Measurements from ENCODE around the gene BCL3. TPM values are rescaled to one million over a fixed set of nuclear protein-coding genes. Genes with fewer than 3 reads are reported as not detected.
"Not testable (repeated sequence)": the region's sequence is repeated elsewhere in the genome, so short reads cannot be mapped to it uniquely, and the experiment has no call there.

The BCL3 gene
- total RNA-seq, 1 donor from 2014 or later, result 2.1 TPM

DNA sequence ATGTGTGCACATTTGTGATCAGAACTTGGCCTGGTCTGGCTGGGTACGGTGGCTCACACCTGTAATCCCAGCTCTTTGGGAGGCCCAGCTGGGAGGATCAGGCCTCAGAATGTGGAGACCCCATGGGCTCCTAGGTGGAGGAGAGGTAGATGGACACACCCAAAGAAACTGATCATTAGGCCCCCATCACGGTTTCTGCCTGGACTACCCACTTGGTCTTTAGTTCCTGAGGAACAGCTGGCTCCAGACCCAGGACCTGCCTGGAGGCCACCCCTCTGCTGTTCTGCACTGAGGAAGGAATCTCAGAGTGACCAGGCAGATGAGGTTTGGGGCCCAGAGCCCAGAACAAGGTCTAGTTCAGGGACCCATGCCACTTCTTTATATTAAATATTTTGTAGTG, 30.6 kb downstream of the BCL3 start:
- DNase-seq (ENCODE audit: low read depth) (no peak), FAIRE-seq (no peak)
- peak overlapping the region; percentile 31 for H3K4me3 ChIP-seq (ENCODE audit: low read depth, low read length)
- no peak for TF ChIP-seq CTCF (IDR thresholded peaks at IDR 0.05; ENCODE audit: insufficient read depth, low read length, severe bottlenecking)
- no peaks in the 10 kb centered on the region for H3K27me3 ChIP-seq (ENCODE audit: control insufficient read depth, insufficient read depth, low read length)
- H3K36me3 ChIP-seq (ENCODE audit: control insufficient read depth, insufficient read depth, low read length), result peaks cover 17% of the 10 kb centered on the region

DNA sequence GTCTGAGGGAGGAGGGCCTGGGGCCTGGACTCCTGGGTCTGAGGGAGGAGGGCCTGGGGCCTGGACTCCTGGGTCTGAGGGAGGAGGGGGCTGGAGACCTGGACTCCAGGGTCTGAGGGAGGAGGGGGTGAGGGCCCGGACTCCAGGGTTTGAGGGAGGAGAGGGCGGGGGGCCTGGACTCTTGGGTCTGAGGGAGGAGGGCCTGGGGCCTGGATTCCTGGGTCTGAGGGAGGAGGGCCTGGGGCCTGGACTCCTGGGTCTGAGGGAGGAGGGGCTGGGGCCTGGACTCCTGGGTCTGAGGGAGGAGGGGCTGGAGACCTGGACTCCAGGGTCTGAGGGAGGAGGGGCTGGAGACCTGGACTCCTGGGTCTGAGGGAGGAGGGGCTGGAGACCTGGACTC, 33.2 kb downstream of the BCL3 start:
- not testable (repeated sequence) for FAIRE-seq; DNase-seq (ENCODE audit: low read depth); H3K4me3 ChIP-seq (ENCODE audit: low read depth, low read length); H3K27me3 ChIP-seq (ENCODE audit: control insufficient read depth, insufficient read depth, low read length)
- H3K36me3 ChIP-seq (ENCODE audit: control insufficient read depth, insufficient read depth, low read length), result peaks cover 22% of the 10 kb centered on the region

GRCh38 chr19:44782729-44783128, 34.2 kb downstream of the BCL3 start:
- FAIRE-seq (no peak), DNase-seq (ENCODE audit: low read depth) (no peak)
- no peak overlapping the region for H3K4me3 ChIP-seq (ENCODE audit: low read depth, low read length)
- no peak for TF ChIP-seq CTCF (IDR thresholded peaks at IDR 0.05; ENCODE audit: insufficient read depth, low read length, severe bottlenecking)
- no peaks in the 10 kb centered on the region for H3K27me3 ChIP-seq (ENCODE audit: control insufficient read depth, insufficient read depth, low read length)
- peaks cover 24% of the 10 kb centered on the region for H3K36me3 ChIP-seq (ENCODE audit: control insufficient read depth, insufficient read depth, low read length)

DNA sequence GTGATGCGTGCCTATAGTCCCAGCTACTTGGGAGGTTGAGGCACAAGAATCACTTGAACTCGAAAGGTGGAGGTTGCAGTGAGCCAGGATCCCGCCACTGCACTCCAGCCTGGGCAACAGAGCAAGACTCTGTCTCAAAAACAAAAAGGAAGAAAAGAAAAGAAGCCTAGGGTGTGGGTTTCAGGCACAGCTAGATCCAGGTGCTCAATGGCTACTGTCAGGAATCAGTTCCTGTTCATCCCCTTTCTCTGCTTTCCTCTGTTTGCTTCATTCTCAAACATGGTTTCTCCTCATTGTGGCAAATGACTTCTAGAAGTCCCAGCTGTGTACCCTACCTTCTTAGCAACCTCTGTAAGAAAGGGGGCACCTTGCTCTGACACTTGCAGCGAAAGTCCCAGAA, 35.0 kb downstream of the BCL3 start:
- Histone ChIP-seq H3K27me3 (ENCODE audit: control insufficient read depth, insufficient read depth, low read length) (no peaks in the 10 kb centered on the region), H3K36me3 (ENCODE audit: control insufficient read depth, insufficient read depth, low read length) (peaks cover 24% of the 10 kb centered on the region), H3K4me3 (ENCODE audit: low read depth, low read length) (no peak overlapping the region)
- TF ChIP-seq CTCF (IDR thresholded peaks at IDR 0.05; ENCODE audit: insufficient read depth, low read length, severe bottlenecking), result no peak
- FAIRE-seq (no peak), DNase-seq (ENCODE audit: low read depth) (no peak)

DNA sequence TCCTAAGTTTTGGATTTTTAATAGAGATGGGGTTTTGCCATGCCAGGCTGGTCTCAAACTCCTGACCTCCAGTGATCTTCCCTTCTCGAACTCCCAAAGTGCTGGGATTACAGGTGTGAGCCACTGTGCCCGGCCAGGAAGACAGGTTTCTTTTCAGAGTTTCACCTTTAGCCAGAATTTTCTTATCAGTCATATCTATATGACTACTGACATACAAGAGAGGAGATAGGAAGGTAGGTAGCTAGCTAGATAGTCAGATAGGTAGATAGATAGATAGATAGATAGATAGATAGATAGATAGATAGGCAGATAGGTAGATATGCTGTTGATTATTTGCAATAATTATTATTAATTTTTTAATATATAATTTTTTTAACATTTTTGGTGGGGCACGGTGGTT, 36.8 kb downstream of the BCL3 start:
- TF ChIP-seq CTCF (IDR thresholded peaks at IDR 0.05; ENCODE audit: insufficient read depth, low read length, severe bottlenecking), result no peak
- peaks cover 33% of the 10 kb centered on the region for H3K36me3 ChIP-seq (ENCODE audit: control insufficient read depth, insufficient read depth, low read length)
- no peaks in the 10 kb centered on the region for H3K27me3 ChIP-seq (ENCODE audit: control insufficient read depth, insufficient read depth, low read length)
- no peak overlapping the region for H3K4me3 ChIP-seq (ENCODE audit: low read depth, low read length)
- no peak for FAIRE-seq
- DNase-seq (ENCODE audit: low read depth), result no peak

DNA sequence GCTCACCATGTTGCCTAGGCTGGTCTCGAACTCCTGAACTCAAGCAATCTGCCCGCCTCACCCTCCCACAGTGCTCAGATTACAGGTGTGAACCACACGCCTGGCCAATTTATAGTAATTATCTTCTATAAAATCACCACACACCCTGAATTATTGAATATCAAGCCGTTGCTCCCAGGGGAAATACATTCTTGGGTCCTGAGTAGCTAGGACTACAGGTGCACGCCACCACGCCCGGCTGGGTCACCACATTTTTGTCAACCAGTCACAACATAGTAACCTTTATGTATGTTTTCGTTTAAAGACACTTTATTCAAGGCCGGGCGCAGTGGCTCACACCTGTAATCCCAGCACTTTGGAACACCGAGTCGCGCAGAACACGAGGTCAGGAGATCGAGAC, 37.5 kb downstream of the BCL3 start:
- Histone ChIP-seq H3K36me3 (ENCODE audit: control insufficient read depth, insufficient read depth, low read length) (peaks cover 30% of the 10 kb centered on the region), H3K27me3 (ENCODE audit: control insufficient read depth, insufficient read depth, low read length) (no peaks in the 10 kb centered on the region), H3K4me3 (ENCODE audit: low read depth, low read length) (no peak overlapping the region)
- DNase-seq (ENCODE audit: low read depth) (no peak), FAIRE-seq (no peak)
- no peak for TF ChIP-seq CTCF (IDR thresholded peaks at IDR 0.05; ENCODE audit: insufficient read depth, low read length, severe bottlenecking)

All from bronchial epithelial cell (primary cell).